GM12873 (cell line): Measurements from ENCODE around the gene FICD.

ENCODE experiments used
- CTCF ChIP-seq: IDR thresholded peaks from 2 replicates; pipeline ENCODE4 v1.5.1; 2012; ENCODE audit warnings: low read depth, mild to moderate bottlenecking, moderate library complexity, low read length, control low read depth; ENCODE audit not compliant: insufficient read depth; ENCODE audit errors: missing control alignments

FICD gene

GRCh38 chr12:108491256-108491655, 23.8 kb upstream of the FICD start:
- TF ChIP-seq CTCF, result no peak

DNA sequence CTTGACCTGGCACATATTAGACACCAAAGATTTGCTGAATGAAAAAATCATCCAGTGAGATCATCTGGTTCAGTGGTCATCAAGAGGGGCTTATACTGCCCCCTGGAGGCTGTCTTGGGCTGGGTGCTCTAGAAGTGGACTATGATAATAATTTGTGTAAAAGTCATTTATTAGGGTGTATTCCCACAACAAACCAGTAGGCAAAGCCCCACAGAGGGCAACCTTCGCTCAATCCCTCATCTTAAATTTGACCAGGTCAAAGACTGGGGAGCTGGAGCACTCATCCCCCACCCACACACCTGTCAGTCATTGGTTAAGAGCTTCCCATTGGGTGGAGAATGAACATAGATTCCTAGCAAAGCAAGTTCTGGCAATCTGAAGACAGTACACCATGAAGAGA, 20.0 kb upstream of the FICD start:
- TF ChIP-seq CTCF, result peak; percentile 72

- no peak for TF ChIP-seq CTCF
Measured at GRCh38 chr12:108495823-108496579, 19.1 kb upstream of the FICD start.

- no peak for TF ChIP-seq CTCF
Measured at GRCh38 chr12:108498136-108498535, 16.9 kb upstream of the FICD start.

DNA sequence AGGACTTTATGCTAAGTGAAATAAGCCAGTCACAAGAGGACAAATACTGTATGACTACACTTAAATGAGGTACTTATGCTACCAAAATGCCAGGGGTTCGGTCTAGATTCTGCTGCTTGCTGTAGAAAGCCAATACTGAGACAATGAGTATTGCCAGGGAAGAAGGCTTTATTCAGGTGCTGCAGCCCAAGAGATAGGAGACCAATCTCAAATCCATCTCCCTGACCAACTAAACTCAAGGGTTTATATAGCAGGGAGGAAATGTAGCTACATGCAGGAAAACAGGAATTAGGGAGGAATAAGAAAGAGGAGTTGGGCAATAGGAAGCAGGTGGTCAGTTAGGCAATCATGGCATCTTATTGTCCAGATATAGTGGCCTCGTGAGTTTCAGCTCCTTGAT, 12.2 kb upstream of the FICD start:
- TF ChIP-seq CTCF, result no peak

DNA sequence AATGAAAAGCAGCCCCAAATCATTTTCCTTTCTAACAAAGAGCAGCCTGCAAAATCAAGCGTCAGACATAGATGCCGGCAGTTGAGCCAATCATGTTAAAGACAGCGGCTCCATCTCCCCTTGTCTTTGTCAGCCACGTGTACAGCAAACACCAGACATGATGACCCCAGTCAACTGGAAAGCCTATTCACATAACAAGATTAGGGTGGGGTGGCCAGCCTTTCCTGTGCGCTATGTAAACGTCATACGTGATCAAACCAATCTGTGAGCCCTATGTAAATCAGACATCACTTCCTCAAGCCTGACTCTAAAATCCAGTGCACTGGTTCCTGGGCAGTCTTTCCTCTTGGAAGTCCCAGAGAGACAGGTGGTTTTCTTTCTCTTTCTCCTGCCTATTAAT, 9.9 kb upstream of the FICD start:
- no peak for TF ChIP-seq CTCF

DNA sequence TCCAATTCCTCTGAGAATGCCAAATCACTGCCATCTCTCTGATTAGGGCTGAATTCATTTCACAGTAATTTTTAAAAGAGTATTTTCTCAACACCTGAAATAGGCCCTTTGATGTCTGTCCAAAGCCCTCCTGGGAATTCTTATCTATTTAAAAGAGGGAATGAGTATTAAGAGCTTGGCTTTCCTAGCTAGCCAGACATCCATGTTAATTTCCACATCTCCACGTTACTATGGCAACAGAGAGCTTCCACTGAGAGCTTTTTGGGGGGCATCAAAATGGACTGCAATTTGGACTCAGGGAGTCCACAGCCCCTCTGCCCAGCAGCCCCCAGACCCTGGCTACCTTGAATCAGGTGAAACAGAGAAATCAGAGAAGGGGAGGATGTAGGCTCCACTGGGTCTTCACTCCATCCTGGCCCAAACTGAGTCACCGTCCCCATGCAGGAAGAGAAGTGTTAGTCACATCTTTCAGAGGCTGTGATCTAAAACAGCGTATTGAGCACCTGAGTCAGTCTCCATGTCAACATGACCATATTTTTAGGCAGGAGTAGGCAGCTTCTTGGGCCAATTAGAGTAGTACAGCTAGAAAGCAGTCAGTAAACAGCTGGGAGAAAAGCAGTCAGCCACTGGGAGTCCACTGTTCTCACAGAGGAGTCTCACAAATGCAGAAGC, 7.0 kb upstream of the FICD start:
- TF ChIP-seq CTCF, result no peak
